Mesenteric fat pad (tissue), 1 donor: ENCODE data around the gene ZNF202. TPM values are rescaled to one million over a fixed set of nuclear protein-coding genes. Genes with fewer than 3 reads are reported as not detected.
A peak's percentile ranks its signal among the peaks of the same experiment; 100 is the strongest.
"Not testable (repeated sequence)": the region's sequence is repeated elsewhere in the genome, so short reads cannot be mapped to it uniquely, and the experiment has no call there.

Experiments
- DNase-seq: peaks from one replicate; pipeline ENCODE4 v3.0.0-alpha.2; 2020; ENCODE audit warnings: low spot score
- long read RNA-seq: library from polyadenylated mRNA; unstranded; transcript quantifications from one replicate; pipeline ENCODE4 v2.0.0, GENCODE V29; 2020
- total RNA-seq: library from RNA; stranded (reverse); fragmentation: NEBNext Ultra II Directional; extraction: Animal tissue kit (Norgen Biotek cat#: 25700); gene quantifications from one replicate; pipeline ENCODE4 v1.2.1, GENCODE V29; 2021
- donor health status: DM: yes; HTN: yes; CAD: no.

Gene ZNF202
- total RNA-seq, result 7.5 TPM
- long read RNA-seq, partial matches to known transcripts, result 3 of 16 reads
- long read RNA-seq, other reads (novel, unspliced or antisense), result 12 of 16 reads

GRCh38 chr11:123741159-123742030 is at the start of gene ZNF202:
Gene ZNF202 (minus strand): TSS chr11:123741660. CDS start chr11:123730888, 10,772 bp downstream.
- DNase-seq, result peak; percentile 97

GRCh38 chr11:123783536-123783935 is 42.1 kb upstream of the ZNF202 start:
- no peak for DNase-seq

GRCh38 chr11:123778511-123778910 is 37.1 kb upstream of the ZNF202 start:
- no peak for DNase-seq

- no peak for DNase-seq
Observed at GRCh38 chr11:123775715-123776549, 34.5 kb upstream of the ZNF202 start.

- no peak for DNase-seq
Observed at GRCh38 chr11:123775289-123775688, 33.8 kb upstream of the ZNF202 start.

GRCh38 chr11:123773959-123774358 is 32.5 kb upstream of the ZNF202 start:
- DNase-seq, result no peak

- no peak for DNase-seq
Observed at GRCh38 chr11:123773026-123773425, 31.6 kb upstream of the ZNF202 start.

- no peak for DNase-seq
Observed at GRCh38 chr11:123771664-123772063, 30.2 kb upstream of the ZNF202 start.

GRCh38 chr11:123770712-123771111 is 29.3 kb upstream of the ZNF202 start:
- no peak for DNase-seq

- no peak for DNase-seq
Observed at GRCh38 chr11:123765601-123766000, 24.1 kb upstream of the ZNF202 start.

GRCh38 chr11:123762422-123762821 is 21.0 kb upstream of the ZNF202 start:
- no peak for DNase-seq

GRCh38 chr11:123760894-123761293 is 19.4 kb upstream of the ZNF202 start:
- no peak for DNase-seq

GRCh38 chr11:123757976-123758375 is 16.5 kb upstream of the ZNF202 start:
- no peak for DNase-seq

- DNase-seq, result no peak
Observed at GRCh38 chr11:123755813-123756212, 14.4 kb upstream of the ZNF202 start.

- no peak for DNase-seq
Observed at GRCh38 chr11:123755344-123755743, 13.9 kb upstream of the ZNF202 start.

- DNase-seq, result no peak
Observed at GRCh38 chr11:123754101-123754568, 12.7 kb upstream of the ZNF202 start, which contains the start of gene OR6X1. Gene OR6X1 (minus strand): TSS chr11:123754518. CDS start chr11:123754518, 0 bp downstream.

- no peak for DNase-seq
Observed at GRCh38 chr11:123753110-123753509, 11.7 kb upstream of the ZNF202 start.

GRCh38 chr11:123751781-123752180 is 10.3 kb upstream of the ZNF202 start:
- DNase-seq, result no peak

GRCh38 chr11:123748349-123748748 is 6.9 kb upstream of the ZNF202 start:
- not testable (repeated sequence) for DNase-seq

- DNase-seq, result no peak
Observed at GRCh38 chr11:123745764-123746451, 4.4 kb upstream of the ZNF202 start.

- no peak for DNase-seq
Observed at GRCh38 chr11:123742724-123743120, 1.3 kb upstream of the ZNF202 start.
